HG03280 (cell line): ENCODE measurements around the gene TRAPPC2.
"Not testable (repeated sequence)": the region's sequence is repeated elsewhere in the genome, so short reads cannot be mapped to it uniquely, and the experiment has no call there.

Experiments used
- ATAC-seq: cut with Tn5 transposase; IDR thresholded peaks from one replicate; pipeline ENCODE4 v1.9.1; 2021; ENCODE audit warnings: mild to moderate bottlenecking, moderate library complexity; ENCODE audit not compliant: unreplicated experiment

TRAPPC2 gene

DNA sequence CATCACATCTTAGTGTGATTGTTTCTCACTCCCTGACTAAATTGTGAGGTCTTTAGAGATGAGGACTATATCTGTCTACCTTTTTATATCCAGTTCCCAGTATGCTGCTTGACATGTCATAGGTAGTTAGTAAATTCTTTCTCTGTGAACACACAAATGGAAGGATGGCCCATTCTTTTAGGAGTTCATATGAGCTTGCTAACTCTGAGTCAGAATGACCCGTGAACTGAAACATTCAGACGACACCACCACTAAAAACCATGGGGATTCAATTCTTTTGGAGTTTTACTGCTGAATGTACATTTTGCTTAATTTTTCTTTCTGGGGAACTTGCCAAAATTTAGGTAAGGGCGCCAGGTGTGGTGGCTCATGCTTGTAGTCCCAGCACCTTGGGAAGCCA, 14.1 kb upstream of the TRAPPC2 start:
- ATAC-seq = no peak

DNA sequence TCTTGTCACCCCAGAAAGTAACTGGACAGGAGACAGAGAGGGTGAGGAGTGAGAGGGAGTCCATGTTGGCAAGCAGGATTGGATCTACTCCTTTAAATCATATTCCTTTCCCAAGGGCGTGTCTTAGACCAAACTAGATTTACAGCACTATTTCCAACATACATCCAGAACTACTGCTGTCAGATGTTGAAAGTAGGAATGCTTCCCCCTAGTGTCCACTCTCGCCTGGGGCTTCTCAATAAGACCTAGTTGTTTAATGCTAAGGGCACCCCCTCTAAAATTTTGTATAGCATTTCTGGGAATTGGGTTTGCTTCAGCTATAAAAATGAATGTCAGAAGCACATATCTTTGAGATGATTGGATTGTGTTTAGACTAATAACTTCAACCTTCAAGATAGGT, 13.4 kb upstream of the TRAPPC2 start:
- ATAC-seq = no peak

DNA sequence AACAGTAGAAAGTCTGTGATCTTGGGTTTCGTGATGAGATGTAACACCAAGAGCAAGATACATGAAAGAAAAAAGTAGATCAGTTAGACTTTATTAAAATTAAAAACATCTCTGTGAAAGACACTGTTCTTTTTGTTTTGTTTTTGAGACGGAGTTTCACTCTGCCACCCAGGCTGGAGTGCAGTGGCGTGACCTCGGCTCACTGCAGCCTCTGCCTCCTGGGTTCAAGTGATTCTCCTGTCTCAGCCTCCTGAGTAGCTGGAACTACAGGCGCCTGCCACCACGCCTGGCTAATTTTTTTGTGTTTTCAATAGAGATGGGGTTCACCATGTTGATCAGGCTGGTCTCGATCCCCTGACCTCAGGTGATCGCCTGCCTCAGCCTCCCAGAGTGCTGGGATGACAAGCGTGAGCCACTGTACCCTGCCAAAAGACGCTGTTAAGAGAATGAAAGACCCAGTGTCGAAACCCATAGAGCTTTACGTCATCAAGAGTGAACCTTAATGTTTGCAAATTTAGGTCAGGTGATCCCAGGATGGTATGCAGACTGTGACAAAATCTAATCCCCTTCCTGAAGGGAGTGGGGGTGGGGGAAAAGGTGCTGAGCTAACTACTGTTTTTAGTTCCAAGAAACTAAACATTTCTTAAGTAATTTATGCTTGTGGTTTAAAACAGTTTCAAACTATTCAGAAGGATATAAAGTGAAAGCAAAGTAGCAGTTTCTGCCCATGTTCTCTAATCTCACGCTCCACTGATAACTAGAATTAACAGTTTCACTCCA, 8.2 kb upstream of the TRAPPC2 start:
- ATAC-seq = peak; percentile 94

DNA sequence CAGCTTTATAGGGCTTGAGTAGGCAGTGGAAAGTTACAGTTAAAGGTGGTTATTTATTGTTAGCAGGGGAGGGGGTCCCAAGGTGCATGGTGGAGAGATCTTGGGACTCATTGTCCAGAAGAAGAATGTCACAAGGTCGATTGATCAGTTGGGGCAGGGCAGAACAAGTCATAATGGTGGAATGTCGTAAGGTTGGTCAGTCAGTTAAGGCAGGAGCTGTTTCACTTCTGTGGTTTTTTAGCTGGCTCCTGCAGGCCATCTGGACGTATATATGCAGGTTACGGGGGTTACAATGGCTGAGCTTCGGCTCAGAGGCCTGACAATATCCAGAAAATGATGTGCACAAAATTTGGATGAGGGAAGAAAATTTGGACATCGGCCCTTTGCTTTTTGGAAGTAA, 7.3 kb upstream of the TRAPPC2 start:
- no peak for ATAC-seq

DNA sequence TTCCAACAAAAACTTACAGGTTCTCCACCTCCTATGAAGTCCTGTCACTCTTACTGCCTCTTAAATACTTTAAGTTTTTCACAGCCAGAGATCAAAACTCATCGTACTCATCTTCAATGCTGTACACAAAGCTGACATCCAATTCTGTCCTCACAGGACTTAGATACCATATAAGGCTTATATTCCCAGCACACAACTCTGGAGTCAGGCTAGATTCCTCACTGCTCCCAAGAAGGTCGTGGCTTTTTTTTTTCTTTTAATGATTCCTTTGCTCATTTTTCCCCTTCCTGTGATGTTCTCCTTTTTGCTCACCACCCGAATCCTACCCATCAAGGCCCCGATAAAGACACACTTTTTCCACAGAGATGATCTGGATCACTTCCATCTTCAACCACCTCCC, 914 bp downstream of the TRAPPC2 start:
- no peak for ATAC-seq

DNA sequence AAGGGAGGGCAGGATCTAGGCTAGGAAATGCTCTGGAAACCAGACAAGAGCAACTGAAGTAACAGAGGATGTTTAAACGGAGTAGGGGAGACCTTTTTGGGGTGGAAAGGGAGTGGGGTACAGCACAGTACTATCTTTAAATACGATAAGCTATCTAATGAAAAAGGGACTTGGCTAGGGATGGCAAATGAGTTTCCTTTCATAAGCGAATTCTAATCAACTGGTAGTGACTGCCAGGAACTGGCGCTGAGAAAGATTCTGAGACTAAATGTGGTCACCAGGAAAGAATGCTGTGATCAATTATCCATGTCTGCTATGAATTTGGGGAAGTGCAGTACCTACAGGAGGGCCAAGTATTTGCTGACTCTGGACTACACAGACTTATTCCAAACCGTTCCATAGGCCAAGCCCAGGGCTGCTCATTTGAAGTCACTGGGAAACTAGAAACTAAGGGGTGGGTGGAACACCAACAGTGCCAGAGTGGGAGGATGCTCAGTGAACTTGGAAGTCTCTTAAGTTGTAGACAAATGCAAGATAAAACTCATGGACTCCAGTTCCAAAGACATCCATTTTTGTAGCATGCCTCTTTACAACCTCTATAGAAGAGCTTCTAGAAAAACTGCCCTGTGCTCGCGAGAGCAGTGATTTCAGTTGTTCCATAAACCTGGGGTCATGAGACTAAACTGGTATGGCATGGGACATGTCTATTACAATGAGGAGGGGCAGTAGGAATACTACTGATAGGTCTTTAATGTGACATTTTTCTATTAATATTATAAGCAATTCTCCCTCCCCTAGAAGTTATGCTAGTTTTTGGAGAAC, 2.0 kb downstream of the TRAPPC2 start:
- no peak for ATAC-seq

DNA sequence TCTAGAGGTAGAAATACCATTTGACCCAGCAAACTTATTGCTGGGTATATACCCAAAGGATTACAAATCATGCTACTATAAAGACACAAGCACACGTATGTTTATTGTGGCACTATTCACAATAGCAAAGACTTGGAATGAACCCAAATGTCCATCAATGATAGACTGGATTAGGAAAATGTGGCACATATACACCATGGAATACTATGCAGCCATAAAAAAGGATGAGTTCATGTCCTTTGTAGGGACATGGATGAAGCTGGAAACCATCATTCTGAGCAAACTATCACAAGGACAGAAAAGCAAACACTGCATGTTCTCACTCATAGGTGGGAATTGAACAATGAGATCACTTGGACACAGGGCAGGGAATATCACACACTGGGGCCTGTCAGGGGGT, 3.9 kb downstream of the TRAPPC2 start:
- not testable (repeated sequence) for ATAC-seq

DNA sequence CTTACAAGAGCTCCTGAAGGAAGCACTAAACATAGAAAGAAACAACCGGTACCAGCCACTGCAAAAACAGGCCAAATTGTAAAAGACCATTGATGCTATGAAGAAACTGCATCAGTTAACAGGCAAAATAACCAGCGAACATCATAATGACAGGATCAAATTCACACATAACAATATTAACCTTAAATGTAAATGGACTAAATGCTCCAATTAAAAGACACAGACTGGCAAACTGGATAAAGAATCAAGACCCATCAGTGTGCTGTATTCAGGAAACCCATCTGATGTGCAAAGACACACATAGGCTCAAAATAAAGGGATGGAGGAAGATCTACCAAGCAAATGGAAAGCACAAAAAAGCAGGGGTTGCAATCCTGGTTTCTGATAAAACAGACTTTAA, 7.8 kb downstream of the TRAPPC2 start:
- ATAC-seq = not testable (repeated sequence)

DNA sequence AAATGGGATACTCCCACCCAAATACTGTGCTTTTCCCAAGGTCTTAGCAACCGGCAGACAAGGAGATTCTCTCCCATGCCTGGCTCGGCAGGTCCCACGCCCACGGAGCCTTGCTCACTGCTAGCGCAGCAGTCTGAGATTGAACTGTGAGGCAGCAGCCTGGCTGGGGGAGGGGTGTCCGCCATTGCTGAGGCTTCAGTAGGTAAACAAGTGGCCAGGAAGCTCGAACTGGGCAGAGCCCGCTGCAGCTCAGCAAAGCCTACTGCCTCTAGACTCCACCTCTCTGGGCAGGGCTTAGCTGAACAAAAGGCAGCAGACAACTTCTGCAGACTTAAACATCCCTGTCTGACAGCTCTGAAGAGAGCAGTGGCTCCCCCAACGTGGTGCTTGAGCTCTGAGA, 9.5 kb downstream of the TRAPPC2 start:
- ATAC-seq = not testable (repeated sequence)

DNA sequence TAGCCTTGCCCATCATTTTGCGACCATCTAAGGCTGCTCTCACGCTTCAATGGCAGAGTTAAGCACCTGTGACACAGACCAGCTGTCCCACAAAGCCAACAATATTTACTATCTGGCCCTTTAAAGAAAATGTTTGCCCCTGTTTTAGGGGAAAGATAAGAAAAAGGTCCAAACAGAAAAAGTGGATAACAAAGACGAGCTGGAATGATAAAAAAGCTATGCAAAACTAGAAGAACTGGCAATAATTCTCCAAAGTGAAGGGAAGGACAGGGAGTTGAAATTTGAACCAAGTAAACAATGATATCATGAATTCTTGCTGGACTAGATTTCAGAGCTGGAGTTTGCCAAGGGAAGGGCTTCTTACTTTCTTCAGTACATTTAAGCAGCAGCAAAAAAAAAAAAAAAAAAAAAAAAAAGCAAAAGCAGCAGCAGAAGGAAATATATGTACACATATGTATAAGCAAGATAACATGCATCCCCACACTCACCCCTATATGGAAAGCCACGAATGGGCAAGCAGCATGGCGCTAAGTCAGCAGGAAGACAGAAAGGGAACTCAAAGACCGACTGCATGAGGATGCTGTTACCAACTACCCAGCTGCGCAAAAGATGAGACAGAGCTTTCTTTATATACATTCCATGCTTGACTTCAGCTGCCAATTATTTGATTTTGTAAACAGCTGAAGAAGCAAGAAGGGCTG, 12.5 kb downstream of the TRAPPC2 start:
- ATAC-seq = no peak

DNA sequence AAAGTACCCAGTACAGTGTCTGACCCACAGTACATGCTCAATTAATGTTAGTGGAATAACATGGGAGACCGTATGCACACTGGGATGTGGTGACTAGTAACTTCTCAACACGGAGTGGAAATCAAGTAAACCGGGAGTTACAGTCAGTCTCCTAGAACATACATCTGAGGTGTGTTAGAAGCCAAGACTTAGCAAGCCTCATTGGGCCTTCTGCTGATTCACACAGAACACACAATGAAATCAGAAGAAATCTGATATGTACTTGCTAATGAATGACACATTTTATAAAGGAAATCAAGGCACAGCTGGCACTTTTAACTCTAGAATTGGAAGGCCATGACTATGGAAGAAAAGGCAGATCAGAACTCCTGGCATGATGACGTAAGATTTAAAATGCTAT, 13.0 kb downstream of the TRAPPC2 start:
- no peak for ATAC-seq

DNA sequence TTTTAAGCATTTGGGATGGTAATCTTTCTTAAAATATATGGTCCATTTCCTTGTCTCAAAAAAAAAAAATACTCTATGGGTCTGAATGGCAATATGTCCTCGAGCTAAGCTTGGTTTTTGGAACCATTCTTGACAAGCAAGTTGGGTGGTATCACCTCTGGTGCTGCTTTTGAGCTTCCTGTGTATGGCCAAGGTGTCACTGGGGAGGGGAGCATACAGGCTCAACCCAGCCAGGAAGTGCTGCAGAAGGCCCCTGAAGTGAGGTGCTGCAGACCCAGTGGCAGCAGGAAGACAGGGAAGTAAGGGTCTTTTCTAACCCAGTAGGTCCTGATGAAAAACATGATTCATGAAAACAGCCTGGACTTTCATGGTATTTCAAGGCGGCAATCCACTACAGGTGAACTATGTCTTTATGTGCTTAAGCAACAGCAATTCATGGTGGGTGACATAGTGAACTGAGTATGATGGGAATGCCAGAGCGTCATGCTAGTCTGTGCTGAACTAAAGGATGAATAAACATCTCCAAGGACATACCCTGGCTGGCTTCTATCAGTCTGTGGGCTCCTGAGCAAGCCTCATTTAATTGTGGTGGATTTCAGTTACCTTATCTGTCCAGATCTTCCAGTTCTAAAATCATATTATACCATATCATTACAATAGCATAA, 15.1 kb downstream of the TRAPPC2 start:
- no peak for ATAC-seq

DNA sequence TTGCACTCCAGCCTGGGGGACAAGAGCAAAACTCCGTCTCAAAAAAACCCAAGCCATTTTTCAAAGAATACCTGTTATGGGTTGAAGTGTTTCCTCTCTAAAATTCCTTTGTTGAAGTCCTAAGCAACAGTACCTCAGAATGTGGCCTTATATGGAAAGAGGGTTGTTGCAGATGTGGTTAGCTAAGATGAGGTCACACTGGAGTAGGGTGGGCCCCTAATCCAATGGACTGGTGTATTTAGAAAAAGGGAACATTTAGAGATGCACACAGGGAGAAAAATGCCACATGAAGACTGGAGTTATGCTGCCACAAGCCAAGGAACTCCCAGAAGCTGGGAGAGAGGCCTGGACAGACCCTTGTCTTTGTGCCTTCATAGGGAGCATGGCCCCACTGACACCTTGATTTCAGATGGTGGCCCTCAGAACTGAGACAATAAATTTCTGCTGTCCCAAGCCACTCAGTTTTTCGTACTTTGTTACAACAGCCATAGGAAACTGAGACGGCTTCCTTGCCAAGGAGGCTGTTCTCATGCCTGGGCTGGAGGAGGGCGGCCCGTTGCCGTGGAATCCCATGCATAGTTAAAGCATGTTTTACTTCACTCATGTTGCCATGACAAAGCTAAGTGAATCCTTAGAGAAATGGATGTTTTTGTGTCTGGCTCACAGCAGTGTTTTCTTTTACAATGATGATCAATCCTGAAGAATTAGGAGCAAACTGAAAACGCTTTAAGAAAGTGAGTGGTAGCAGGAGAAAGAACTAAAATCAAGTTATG, 16.5 kb downstream of the TRAPPC2 start:
- ATAC-seq = no peak

DNA sequence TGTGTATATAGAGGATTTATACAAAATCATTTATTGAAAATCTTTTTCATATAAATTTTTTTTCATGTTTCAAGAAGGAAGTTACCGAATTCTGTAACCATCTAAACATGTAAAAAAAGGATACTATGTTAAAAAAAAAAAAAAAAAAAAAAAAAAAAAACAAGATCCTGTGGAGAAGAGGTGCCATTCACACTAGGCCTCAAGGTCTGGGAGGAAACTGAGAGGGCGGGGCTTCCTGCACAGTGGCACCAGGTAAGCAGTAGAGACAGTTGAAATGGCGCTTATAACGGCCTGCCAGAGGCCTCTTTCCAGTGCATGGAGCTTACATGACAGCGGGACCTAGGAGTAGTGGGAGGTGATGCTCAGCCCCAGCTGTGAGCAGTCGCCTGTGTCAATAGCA, 17.5 kb downstream of the TRAPPC2 start:
- no peak for ATAC-seq

DNA sequence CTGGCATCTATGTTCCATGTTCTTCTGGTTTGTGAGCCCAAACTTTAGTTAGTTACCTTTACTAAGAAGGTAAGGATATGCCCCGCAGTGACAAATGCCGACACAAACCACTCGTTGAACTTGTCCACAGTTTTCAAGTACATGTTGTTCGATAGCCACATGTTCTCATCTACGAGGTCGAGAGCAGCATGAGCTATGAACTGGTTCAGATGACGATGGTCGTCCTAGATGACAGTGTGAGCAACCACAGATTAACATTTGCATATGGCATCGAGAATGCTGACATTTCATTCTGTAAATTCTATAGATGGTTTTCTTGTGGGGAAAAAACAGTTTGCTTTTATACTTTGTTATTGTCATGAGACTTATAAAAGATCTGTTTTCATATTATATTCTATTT, 18.0 kb downstream of the TRAPPC2 start:
- ATAC-seq = no peak

DNA sequence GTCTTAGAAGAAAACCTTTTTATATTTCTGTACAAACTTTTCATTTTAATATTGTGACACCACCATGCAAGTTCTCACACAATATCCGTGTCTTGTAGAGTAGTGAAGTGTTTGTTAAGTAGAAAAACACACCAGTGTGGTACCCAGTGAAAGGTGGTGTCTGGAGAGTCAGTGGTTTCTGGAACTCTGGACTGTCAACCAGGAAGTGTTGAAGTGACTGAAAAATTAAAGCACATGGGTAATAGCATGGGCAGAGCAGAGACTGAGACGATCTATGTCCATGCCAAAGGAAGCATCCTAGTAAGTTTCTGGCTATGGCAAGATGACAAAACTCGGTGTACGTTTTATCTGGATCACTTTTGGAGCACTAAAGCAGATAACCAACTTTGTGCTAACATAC, 23.3 kb downstream of the TRAPPC2 start:
- no peak for ATAC-seq

DNA sequence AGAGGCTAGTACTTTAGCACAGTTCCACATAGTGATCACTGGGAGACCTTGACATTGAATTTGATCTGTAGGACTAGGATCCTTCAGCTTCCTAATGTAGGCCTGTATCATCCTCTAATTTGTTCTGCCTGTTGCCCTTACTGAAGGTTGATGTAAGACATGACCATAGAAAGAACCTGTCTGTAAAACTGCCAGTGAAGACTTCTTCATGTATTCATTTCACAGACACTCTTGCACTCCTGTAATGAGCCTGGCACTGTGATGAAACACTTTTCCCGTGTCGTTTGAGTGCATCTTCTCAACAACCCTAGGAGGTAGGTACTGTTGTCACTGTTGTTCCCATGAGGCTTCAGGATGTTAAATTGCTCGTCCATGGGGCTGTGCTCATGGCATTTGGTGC, 30.8 kb downstream of the TRAPPC2 start:
- ATAC-seq = no peak

DNA sequence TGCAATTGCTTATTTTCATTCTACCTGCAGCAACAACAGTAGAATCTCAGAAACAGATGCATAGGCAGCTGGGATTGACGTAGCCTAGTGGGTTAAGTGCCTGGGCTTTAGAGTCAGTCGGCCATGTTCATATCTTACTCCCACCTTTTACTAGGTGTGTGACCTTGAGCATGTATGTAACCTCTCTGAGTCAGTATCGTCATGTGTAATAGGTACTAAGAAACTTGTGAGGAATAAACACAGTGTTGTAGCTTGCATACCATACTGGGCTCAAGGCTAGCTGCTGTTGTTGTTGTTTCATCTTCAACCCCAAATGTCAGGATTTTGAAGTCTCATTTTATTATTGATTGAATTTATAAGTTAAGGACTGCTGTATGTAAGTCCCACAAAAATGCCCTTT, 31.3 kb downstream of the TRAPPC2 start:
- no peak for ATAC-seq

DNA sequence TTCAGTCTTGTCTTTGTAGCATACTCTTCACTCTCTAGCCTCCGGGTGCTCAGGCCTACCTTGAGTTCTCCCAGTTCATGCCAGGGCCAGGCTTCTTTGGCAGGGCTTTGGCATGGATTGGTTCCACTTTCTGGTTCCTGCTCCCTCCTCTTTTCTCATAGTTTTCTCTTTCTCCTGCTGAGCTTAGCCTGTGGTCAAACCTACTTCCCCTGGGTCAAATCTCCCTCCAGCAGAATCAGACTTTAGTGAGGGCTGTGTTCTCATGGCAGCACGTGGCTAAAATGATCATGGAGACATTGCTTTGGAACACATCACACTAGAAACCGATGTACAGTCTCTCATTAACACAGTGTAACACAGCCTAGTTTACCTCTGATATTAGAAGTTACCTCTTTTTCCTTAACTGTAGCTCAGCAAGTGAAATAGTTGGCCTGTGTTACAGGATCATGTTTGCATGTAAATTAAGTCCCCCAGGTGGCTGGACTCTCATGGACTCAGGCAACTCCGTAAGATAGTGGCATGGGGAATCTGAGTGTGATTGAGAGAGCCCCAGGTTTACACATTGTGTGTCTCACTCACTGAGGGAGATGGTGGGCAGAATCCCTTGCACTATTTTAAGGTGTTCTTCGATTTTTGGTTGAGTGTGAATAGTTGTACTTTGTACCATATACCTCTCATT, 32.2 kb downstream of the TRAPPC2 start:
- ATAC-seq = no peak

DNA sequence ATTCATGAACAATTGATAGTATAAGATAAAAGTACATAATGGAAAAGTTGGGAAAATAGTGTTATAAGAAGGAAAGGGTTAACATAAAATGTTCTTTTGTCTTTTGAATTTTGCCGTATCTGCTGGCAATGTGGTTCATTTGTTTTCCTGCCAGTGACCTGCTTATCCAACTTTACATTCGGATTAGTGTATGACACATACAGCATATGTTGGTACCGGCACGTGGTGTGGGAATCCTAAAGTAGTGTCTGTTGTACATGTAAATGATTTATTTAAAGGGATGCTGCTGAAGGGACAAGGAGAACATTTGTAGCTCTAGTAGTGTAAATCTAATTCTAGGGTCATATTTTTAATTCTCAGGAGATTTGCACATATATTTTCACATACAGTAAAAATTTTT, 34.0 kb downstream of the TRAPPC2 start:
- no peak for ATAC-seq
